Right lobe of liver (tissue), 4 donors: ENCODE results near the gene MSL2.

Source experiments
- POLR2A ChIP-seq: fragments of 450-650 bp; IDR thresholded peaks from one replicate; pipeline ENCODE4 v1.6.1; 2017; ENCODE audit warnings: antibody characterized with exemption, mild to moderate bottlenecking
- TF ChIP-seq, protein P1 (sequence below), 4 donors: fragments of 200-600 bp in 3 of 4; fragments of 450-650 bp in 1 of 4; IDR thresholded peaks; one replicate each; pipeline versions ENCODE4 v1.5.1 to v1.8.0; 2016 to 2022; ENCODE audit warnings: antibody characterized with exemption in 4 of 4, mild to moderate bottlenecking in 2 of 4
- donor health status: DM: no; HTN: no; CAD: no.
- donor health status: DM: no; HTN: no; CAD: no.
- donor health status: DM: no; HTN: yes; CAD: no.

DNA sequence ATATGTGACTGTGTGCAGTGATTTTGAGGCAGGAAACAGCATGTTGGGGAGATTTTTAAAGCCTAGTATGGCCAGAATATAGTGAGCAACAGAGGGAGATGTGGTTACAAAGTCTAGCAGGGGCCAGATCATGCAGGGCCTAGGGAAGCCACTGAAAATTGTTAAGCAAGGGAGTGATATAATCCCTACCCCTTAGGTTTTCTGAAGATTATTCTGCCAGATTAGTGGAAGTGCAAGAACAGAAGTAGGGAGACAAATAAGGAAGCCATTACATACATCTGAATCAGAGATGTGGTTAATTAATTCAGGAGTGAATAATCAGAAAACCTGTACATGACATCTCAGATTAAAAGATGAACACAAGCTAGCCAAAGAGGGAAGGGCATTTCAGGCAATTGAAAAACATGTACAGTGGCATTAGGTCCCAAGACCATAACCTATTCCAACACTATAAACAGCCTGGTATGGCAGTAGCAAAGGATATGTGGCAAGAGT, 54.8 kb downstream of the MSL2 start:
- TF ChIP-seq, protein P1, sequence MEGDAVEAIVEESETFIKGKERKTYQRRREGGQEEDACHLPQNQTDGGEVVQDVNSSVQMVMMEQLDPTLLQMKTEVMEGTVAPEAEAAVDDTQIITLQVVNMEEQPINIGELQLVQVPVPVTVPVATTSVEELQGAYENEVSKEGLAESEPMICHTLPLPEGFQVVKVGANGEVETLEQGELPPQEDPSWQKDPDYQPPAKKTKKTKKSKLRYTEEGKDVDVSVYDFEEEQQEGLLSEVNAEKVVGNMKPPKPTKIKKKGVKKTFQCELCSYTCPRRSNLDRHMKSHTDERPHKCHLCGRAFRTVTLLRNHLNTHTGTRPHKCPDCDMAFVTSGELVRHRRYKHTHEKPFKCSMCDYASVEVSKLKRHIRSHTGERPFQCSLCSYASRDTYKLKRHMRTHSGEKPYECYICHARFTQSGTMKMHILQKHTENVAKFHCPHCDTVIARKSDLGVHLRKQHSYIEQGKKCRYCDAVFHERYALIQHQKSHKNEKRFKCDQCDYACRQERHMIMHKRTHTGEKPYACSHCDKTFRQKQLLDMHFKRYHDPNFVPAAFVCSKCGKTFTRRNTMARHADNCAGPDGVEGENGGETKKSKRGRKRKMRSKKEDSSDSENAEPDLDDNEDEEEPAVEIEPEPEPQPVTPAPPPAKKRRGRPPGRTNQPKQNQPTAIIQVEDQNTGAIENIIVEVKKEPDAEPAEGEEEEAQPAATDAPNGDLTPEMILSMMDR (IDR thresholded peaks at IDR 0.05): no peak
- no peak for TF ChIP-seq POLR2A
